HEK293 (cell line): ENCODE data around the gene DIS3L2.

Experiments used
- CTCF ChIA-PET: fragments of 350-600 bp; formaldehyde crosslinking; extraction: SDS; loops from one replicate; lab custom pipeline; 2021; ENCODE audit warnings: antibody characterized with exemption; lab: Yijun Ruan, JAX
- POLR2A ChIA-PET: fragments of 300-600 bp; formaldehyde crosslinking; extraction: SDS; loops from one replicate; lab custom pipeline; 2020; ENCODE audit warnings: antibody characterized with exemption, inconsistent platforms; lab: Yijun Ruan, JAX
- H3K27ac ChIP-seq: fragments of 200-500 bp; sonication (Bioruptor generic); 2 replicates; pipeline ENCODE4 v1.5.1; 2014; ENCODE audit warnings: low read depth, low read length, control low read depth, inconsistent platforms; ENCODE audit errors: extremely low read depth
- H3K36me3 ChIP-seq, 2 experiments: fragments of 200-500 bp in 1 of 2; sonication (Bioruptor generic) in 1 of 2; 1 replicate in 1 of 2; 2 replicates in 1 of 2; pipeline ENCODE4 v1.5.1; 2014 to 2017; ENCODE audit warnings: inconsistent platforms in 2 of 2, low read length in 2 of 2; ENCODE audit not compliant: control insufficient read depth in 2 of 2, insufficient read depth in 1 of 2
- H3K4me1 ChIP-seq: fragments of 200-500 bp; sonication (Bioruptor generic); 2 replicates; pipeline ENCODE4 v1.5.1; 2014; ENCODE audit warnings: mild to moderate bottlenecking, low read length, inconsistent platforms; ENCODE audit not compliant: control insufficient read depth, insufficient read depth
- H3K4me3 ChIP-seq: 2 replicates; pipeline ENCODE4 v1.5.1; 2011; ENCODE audit warnings: low read depth, mild to moderate bottlenecking, control low read depth, low read length, moderate library complexity
- H3K9me3 ChIP-seq: fragments of 200-500 bp; sonication (Bioruptor generic); 2 replicates; pipeline ENCODE4 v1.5.1; 2014; ENCODE audit warnings: low read depth, low read length, inconsistent platforms; ENCODE audit not compliant: control insufficient read depth, insufficient read depth
- HOXA7 ChIP-seq: sonication (generic); formaldehyde crosslinking; IDR thresholded peaks from 2 replicates; pipeline ENCODE4 v1.8.1; 2022; ENCODE audit warnings: missing genetic modification reagents, borderline replicate concordance
- KLF16 ChIP-seq: fragments of 450-650 bp; formaldehyde crosslinking; IDR thresholded peaks from 2 replicates; pipeline ENCODE4 v1.5.1; 2017; ENCODE audit warnings: missing biosample characterization, missing genetic modification characterization
- KLF17 ChIP-seq: fragments of 450-650 bp; formaldehyde crosslinking; IDR thresholded peaks from 2 replicates; pipeline ENCODE4 v1.5.1; 2016; ENCODE audit warnings: missing biosample characterization, missing genetic modification characterization
- OSR2 ChIP-seq: fragments of 450-650 bp; formaldehyde crosslinking; IDR thresholded peaks from 2 replicates; pipeline ENCODE4 v1.5.1; 2016; ENCODE audit warnings: missing biosample characterization, missing genetic modification characterization
- OVOL3 ChIP-seq: fragments of 450-650 bp; formaldehyde crosslinking; IDR thresholded peaks from 2 replicates; pipeline ENCODE4 v1.5.1; 2016; ENCODE audit warnings: missing biosample characterization, missing genetic modification characterization
- PRDM10 ChIP-seq: fragments of 450-650 bp; formaldehyde crosslinking; IDR thresholded peaks from 2 replicates; pipeline ENCODE4 v1.5.1; 2016; ENCODE audit warnings: missing biosample characterization, missing genetic modification characterization
- SP7 ChIP-seq: fragments of 450-650 bp; formaldehyde crosslinking; IDR thresholded peaks from 2 replicates; pipeline ENCODE4 v1.5.1; 2016; ENCODE audit warnings: missing biosample characterization, missing genetic modification characterization
- TRIM28 ChIP-seq: IDR thresholded peaks from 2 replicates; pipeline ENCODE4 v1.6.1; 2011; ENCODE audit warnings: low read length, control low read depth, borderline replicate concordance
- ZEB2 ChIP-seq: fragments of 450-650 bp; formaldehyde crosslinking; IDR thresholded peaks from 2 replicates; pipeline ENCODE4 v1.5.1; 2016; ENCODE audit warnings: missing biosample characterization, missing genetic modification characterization
- ZNF10 ChIP-seq: fragments of 450-650 bp; formaldehyde crosslinking; IDR thresholded peaks from 2 replicates; pipeline ENCODE4 v1.5.1; 2017; ENCODE audit warnings: missing biosample characterization, missing genetic modification characterization
- ZNF2 ChIP-seq: fragments of 450-650 bp; formaldehyde crosslinking; IDR thresholded peaks from 2 replicates; pipeline ENCODE4 v1.5.1; 2016; ENCODE audit warnings: missing biosample characterization, missing genetic modification characterization
- ZNF335 ChIP-seq: fragments of 450-650 bp; formaldehyde crosslinking; conservative IDR thresholded peaks from 2 replicates; pipeline ENCODE4 v1.5.1; 2016; ENCODE audit warnings: missing biosample characterization, missing genetic modification characterization
- ZNF561 ChIP-seq: fragments of 450-650 bp; IDR thresholded peaks from 2 replicates; pipeline ENCODE4 v1.5.1; 2018; ENCODE audit warnings: missing biosample characterization, missing genetic modification characterization, borderline replicate concordance
- ZNF677 ChIP-seq: fragments of 450-650 bp; IDR thresholded peaks from 2 replicates; pipeline ENCODE4 v1.5.0; 2018; ENCODE audit warnings: missing biosample characterization, mild to moderate bottlenecking, missing genetic modification characterization, moderate library complexity
- ZXDB ChIP-seq: fragments of 450-650 bp; formaldehyde crosslinking; IDR thresholded peaks from 2 replicates; pipeline ENCODE4 v1.5.1; 2016; ENCODE audit warnings: missing biosample characterization, missing genetic modification characterization
- TF ChIP-seq, protein P1 (sequence below): fragments of 450-650 bp; formaldehyde crosslinking; IDR thresholded peaks from 2 replicates; pipeline ENCODE4 v1.5.1; 2017; ENCODE audit warnings: missing biosample characterization, missing genetic modification characterization

Gene DIS3L2

DNA sequence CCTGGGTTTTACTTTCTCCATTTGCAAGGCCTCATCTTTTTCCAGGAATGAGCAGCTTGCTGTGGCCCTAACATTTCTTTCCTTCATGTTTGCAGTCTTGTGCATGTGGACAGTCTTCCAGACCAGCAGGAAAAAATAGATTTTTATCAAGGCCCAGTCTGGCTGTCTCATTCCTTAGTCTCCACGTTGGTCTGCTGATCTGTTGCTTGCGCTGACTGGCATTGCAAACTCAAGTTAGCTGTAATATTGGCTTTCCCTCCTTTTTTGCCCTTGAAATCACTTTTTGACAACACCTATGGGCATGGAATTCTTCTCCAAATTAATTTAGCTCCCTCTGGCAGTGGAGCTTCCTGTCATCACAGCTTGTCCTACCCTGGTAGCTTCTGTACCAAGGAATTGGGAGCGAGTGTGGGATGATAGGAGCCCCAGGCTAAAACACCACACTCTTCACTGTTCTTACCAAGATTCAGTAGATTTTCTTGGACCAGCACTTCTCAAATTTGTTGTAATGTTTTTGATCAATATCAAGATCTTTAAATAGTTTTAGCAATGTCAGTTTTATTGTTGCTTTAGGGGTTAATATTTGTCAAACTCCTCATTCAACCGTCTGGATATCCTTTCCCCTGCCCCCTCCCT, 48.2 kb downstream of the DIS3L2 start:
- Histone ChIP-seq H3K36me3 (no peaks in the 10 kb centered on the region), H3K4me3 (no peak overlapping the region), H3K4me1 (peaks cover 28% of the 10 kb centered on the region), H3K9me3 (no peaks in the 10 kb centered on the region), H3K27ac (no peak overlapping the region)
- peak; percentile 99 for TF ChIP-seq ZNF677 (tag by site-specific recombination)
- TF ChIP-seq TRIM28 = peak; percentile 39; the same call in 1 of the 2 replicates
- no peak for TF ChIP-seq HOXA7 (CRISPR knock-in tag)
- ChIA-PET CTCF (interaction anchor here (1.1 to 1.3 kb wide), 2 partner anchors 18 to 24 kb away, joined by 3 to 4 read pairs; no protein-coding TSS in a partner anchor), POLR2A (no interaction called here)

GRCh38 chr2:232013701-232014353, 52.3 kb downstream of the DIS3L2 start:
- H3K4me1 ChIP-seq = peaks cover 28% of the 10 kb centered on the region
- H3K9me3 ChIP-seq = no peaks in the 10 kb centered on the region
- POLR2A ChIA-PET = interaction anchor here (0.9 kb wide), 1 partner anchor 38 kb away, joined by 4 read pairs; no protein-coding TSS in a partner anchor
- no peak for TF ChIP-seq ZNF2 (tag by site-specific recombination)
- TF ChIP-seq KLF17 = no peak
- peak; percentile 58 for TF ChIP-seq ZNF335 (tag by site-specific recombination)
- TF ChIP-seq ZEB2 (tag by site-specific recombination) = 0 out of 2 replicates have a peak, but pooled peaks have one; percentile 16
- TF ChIP-seq OSR2 (tag by site-specific recombination) = peak; percentile 57
- peak; percentile 55; the same call in 1 of the 2 replicates for TF ChIP-seq SP7
- no peak for TF ChIP-seq PRDM10
- 0 out of 2 replicates have a peak, but pooled peaks have one; percentile 58 for TF ChIP-seq OVOL3
- 0 out of 2 replicates have a peak, but pooled peaks have one; percentile 48 for TF ChIP-seq KLF16
- TF ChIP-seq, protein P1, sequence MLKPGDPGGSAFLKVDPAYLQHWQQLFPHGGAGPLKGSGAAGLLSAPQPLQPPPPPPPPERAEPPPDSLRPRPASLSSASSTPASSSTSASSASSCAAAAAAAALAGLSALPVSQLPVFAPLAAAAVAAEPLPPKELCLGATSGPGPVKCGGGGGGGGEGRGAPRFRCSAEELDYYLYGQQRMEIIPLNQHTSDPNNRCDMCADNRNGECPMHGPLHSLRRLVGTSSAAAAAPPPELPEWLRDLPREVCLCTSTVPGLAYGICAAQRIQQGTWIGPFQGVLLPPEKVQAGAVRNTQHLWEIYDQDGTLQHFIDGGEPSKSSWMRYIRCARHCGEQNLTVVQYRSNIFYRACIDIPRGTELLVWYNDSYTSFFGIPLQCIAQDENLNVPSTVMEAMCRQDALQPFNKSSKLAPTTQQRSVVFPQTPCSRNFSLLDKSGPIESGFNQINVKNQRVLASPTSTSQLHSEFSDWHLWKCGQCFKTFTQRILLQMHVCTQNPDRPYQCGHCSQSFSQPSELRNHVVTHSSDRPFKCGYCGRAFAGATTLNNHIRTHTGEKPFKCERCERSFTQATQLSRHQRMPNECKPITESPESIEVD (tag by site-specific recombination) = peak; percentile 64
- 0 out of 2 replicates have a peak, but pooled peaks have one; percentile 15 for TF ChIP-seq ZNF10 (tag by site-specific recombination)
- no peak for TF ChIP-seq ZNF561 (tag by site-specific recombination)
- TF ChIP-seq ZXDB (tag by site-specific recombination) = 0 out of 2 replicates have a peak, but pooled peaks have one; percentile 41
- H3K27ac ChIP-seq = peak overlapping the region; percentile 34; the same call in 1 of the 2 replicates
- H3K4me3 ChIP-seq = no peak overlapping the region
- H3K36me3 ChIP-seq = peaks cover 0 to 7% of the 10 kb centered on the region in 2 experiments; a peak in 2 of 3 replicates
- CTCF ChIA-PET = no interaction called here
